ENCODE data around the gene SORL1-AS1.

SORL1-AS1 gene

GRCh38 chr11:121452609-121453150 is at the start of gene SORL1-AS1:
Gene SORL1-AS1 (minus strand): TSS chr11:121452967.
- DNase-seq (ENCODE audit: low spot score): peak; percentile 88

- DNase-seq (ENCODE audit: low spot score): no peak
These were observed 48.0 kb upstream of the SORL1-AS1 start for GRCh38 chr11:121500717-121501116.

- DNase-seq (ENCODE audit: low spot score): no peak
These were observed 47.5 kb upstream of the SORL1-AS1 start for GRCh38 chr11:121500275-121500674.

- DNase-seq (ENCODE audit: low spot score): no peak
These were observed 46.6 kb upstream of the SORL1-AS1 start for GRCh38 chr11:121499405-121499804.

GRCh38 chr11:121497176-121497998 is 44.6 kb upstream of the SORL1-AS1 start:
- no peak for DNase-seq (ENCODE audit: low spot score)

GRCh38 chr11:121494355-121495099 is 41.8 kb upstream of the SORL1-AS1 start:
- DNase-seq (ENCODE audit: low spot score): peak; percentile 28

GRCh38 chr11:121489823-121490222 is 37.1 kb upstream of the SORL1-AS1 start:
- no peak for DNase-seq (ENCODE audit: low spot score)

- no peak for DNase-seq (ENCODE audit: low spot score)
These were observed 35.9 kb upstream of the SORL1-AS1 start for GRCh38 chr11:121488641-121489040.

- no peak for DNase-seq (ENCODE audit: low spot score)
These were observed 35.4 kb upstream of the SORL1-AS1 start for GRCh38 chr11:121488170-121488569.

- DNase-seq (ENCODE audit: low spot score): no peak
These were observed 34.4 kb upstream of the SORL1-AS1 start for GRCh38 chr11:121487191-121487590.

- no peak for DNase-seq (ENCODE audit: low spot score)
These were observed 33.3 kb upstream of the SORL1-AS1 start for GRCh38 chr11:121486054-121486453.

- no peak for DNase-seq (ENCODE audit: low spot score)
These were observed 32.4 kb upstream of the SORL1-AS1 start for GRCh38 chr11:121485216-121485615.

- no peak for DNase-seq (ENCODE audit: low spot score)
These were observed 31.2 kb upstream of the SORL1-AS1 start for GRCh38 chr11:121483805-121484480.

GRCh38 chr11:121482231-121483129 is 29.7 kb upstream of the SORL1-AS1 start:
- DNase-seq (ENCODE audit: low spot score): peak; percentile 86

GRCh38 chr11:121481484-121482230 is 28.9 kb upstream of the SORL1-AS1 start:
- peak; percentile 81 for DNase-seq (ENCODE audit: low spot score)

GRCh38 chr11:121479698-121480238 is 27.0 kb upstream of the SORL1-AS1 start:
- DNase-seq (ENCODE audit: low spot score): no peak

- DNase-seq (ENCODE audit: low spot score): no peak
These were observed 26.3 kb upstream of the SORL1-AS1 start for GRCh38 chr11:121478895-121479697.

- no peak for DNase-seq (ENCODE audit: low spot score)
These were observed 25.6 kb upstream of the SORL1-AS1 start for GRCh38 chr11:121478226-121478894.
